ENCODE measurements around the gene SF3B4.

SF3B4 gene

GRCh38 chr1:149916193-149916897, 11.3 kb downstream of the SF3B4 start:
- no peak for DNase-seq (ENCODE audit: low read depth)
- H3K4me3 ChIP-seq (ENCODE audit: control insufficient read depth, low read depth, low read length): peak overlapping the region; percentile 90; the same call in 1 of the 2 replicates
- TF ChIP-seq CTCF (IDR thresholded peaks at IDR 0.05; ENCODE audit: control insufficient read depth, insufficient read depth, low read depth, low read length, missing control alignments): no peak

DNA sequence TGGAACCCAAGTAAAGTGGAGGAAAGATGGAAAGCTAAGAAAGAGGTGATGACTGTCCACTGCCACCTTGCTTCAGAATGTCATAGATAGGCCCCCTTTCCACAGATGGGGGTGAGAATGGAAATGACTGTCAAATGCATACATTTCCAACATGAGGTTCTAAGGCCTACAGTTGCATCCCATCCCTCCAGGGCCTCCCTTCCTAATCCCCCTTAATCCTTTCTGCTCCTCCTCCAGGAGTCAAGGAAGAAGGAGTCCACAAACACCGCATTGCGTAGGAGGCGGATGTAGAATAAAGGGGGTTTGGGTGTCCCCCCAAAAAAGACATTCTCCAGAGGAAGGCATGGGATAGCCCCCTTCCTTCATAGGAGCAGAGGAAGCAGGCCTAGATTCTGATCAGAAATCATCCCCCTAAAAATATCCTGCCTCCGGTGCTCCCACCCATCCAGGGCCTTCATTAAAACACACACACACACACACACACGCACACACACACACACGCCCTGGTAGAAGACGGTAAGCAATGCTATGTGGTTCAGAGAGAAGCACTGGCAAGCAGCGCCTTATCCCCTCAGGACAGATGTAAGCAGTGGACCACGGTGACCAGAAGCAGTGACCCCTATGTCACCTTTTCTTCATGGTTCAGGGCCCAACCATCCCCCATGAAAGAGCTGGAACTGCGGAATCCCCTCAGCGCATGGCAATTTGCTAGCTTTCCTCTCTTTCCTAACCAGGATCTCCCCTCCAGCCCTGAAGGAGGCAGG, 12.0 kb downstream of the SF3B4 start:
- no peak overlapping the region for H3K4me3 ChIP-seq (ENCODE audit: control insufficient read depth, low read depth, low read length)
- no peak for DNase-seq (ENCODE audit: low read depth)
- TF ChIP-seq CTCF (IDR thresholded peaks at IDR 0.05; ENCODE audit: control insufficient read depth, insufficient read depth, low read depth, low read length, missing control alignments): no peak

DNA sequence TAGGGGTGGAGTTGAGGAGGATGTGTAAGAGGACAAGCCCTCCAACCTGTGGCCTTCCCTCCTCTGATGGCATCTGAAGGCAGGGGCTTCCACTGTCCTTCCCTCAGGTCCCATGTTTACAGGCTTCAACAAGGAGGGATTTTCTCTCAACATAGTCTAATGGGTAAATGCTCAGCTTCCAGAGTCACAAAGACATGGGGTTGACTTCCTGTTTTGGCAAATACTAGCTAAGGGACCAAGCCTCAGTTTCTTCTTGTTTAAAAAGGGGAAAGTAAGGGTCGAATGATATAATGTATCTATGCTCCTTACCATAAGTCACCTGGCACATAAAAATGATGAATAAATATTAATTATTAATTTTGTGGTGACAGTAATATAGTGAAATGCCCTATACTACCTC, 13.1 kb downstream of the SF3B4 start:
- no peak for TF ChIP-seq CTCF (IDR thresholded peaks at IDR 0.05; ENCODE audit: control insufficient read depth, insufficient read depth, low read depth, low read length, missing control alignments)
- no peak for DNase-seq (ENCODE audit: low read depth)
- H3K4me3 ChIP-seq (ENCODE audit: control insufficient read depth, low read depth, low read length): no peak overlapping the region

DNA sequence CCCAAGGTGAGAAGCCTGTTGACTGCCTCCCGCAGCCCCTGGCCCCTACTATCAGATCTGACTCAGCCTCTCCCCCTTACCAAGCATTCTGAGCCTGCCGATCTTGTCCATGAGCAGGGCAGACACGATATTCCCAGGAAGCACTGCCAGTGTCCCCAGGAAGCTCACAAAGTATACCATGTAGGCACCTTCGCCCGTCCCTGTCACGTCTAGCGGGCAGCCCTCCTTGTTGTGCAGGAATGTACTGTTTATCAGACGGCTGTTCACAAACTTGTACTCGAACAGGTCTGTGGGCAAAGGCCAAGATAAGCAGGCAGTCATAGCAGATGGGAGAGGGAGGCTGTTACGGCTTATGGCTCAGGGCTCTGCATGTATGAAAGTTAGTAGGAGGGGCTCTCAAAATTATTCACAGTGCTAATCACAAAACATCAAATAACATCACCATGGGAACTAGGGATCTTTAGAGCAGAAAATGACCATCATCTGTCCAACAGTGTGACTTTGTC, 21.0 kb downstream of the SF3B4 start:
- no peak for TF ChIP-seq CTCF (IDR thresholded peaks at IDR 0.05; ENCODE audit: control insufficient read depth, insufficient read depth, low read depth, low read length, missing control alignments)
- no peak overlapping the region for H3K4me3 ChIP-seq (ENCODE audit: control insufficient read depth, low read depth, low read length)
- DNase-seq (ENCODE audit: low read depth): no peak

DNA sequence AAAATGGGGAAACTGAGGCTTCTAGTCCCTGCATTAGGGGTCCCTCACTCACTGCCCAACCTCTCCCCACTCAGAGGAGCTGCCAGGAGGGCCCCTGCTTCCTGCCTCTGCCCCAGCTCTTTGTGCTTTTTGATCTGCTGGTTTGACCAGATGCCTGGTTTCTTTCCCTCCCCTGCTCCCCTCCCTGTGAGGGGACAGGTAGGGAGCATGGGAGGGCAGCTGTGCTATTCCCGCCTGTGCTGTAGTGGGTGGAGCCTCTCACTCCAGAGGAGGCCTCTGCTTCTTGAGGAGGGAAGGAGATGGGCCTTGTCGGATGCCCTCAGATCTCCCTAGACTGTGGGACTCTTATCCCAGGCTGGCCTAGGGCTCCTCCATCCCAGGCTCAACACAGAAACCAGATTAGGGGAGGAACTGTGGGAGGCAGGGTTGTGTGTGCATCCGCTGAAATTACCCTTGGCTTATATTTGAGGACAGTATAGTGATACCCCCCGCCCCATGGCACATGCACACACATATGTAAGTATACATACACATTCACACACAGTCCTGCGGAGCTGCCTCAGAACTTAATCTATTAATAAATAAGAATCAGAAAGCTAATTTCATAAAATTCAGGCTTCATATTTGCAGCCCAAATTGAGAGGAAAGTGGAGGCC, 23.6 kb downstream of the SF3B4 start:
- no peak for TF ChIP-seq CTCF (IDR thresholded peaks at IDR 0.05; ENCODE audit: control insufficient read depth, insufficient read depth, low read depth, low read length, missing control alignments)
- no peak for DNase-seq (ENCODE audit: low read depth)
- no peak overlapping the region for H3K4me3 ChIP-seq (ENCODE audit: control insufficient read depth, low read depth, low read length)

GRCh38 chr1:149899460-149900284, 27.9 kb downstream of the SF3B4 start, which contains the start of gene BOLA1:
Gene BOLA1 (plus strand): TSS chr1:149899568. CDS start chr1:149900060, 492 bp downstream.
- DNase-seq (ENCODE audit: low read depth): no peak
- peak within 1 kb of the TSS; percentile 59 for H3K4me3 ChIP-seq (ENCODE audit: control insufficient read depth, low read depth, low read length)
- no peak for TF ChIP-seq CTCF (IDR thresholded peaks at IDR 0.05; ENCODE audit: control insufficient read depth, insufficient read depth, low read depth, low read length, missing control alignments)

All from AG09309 (cell line).